Measurements from ENCODE around the gene PRR20G. TPM values are rescaled to one million over a fixed set of nuclear protein-coding genes. Genes with fewer than 3 reads are reported as not detected.

PRR20G gene
- total and polyA plus RNA-seq, 9 of the 15 experiments (the other 6 are each of a cell fraction or from before 2014, with no cell fraction given) = not detected

GRCh38 chr3:127264292-127264691 is 23.6 kb downstream of the PRR20G start:
- POLR2A ChIA-PET = interaction anchor here (0.6 kb wide), 1 partner anchor 58 kb away, joined by 3 read pairs; no protein-coding TSS in a partner anchor
- TF ChIP-seq ZNF655 (CRISPR knock-in tag; IDR thresholded peaks at IDR 0.05) (no peak), KLF6 (CRISPR knock-in tag; IDR thresholded peaks at IDR 0.05; ENCODE audit: borderline replicate concordance) (no peak), NFATC3 (IDR thresholded peaks at IDR 0.05) (no peak), GTF2E2 (tag; IDR thresholded peaks at IDR 0.05) (no peak), KAT2B (IDR thresholded peaks at IDR 0.05; ENCODE audit: low read depth, low read length) (no peak), CREB3L1 (IDR thresholded peaks at IDR 0.05; ENCODE audit: borderline replicate concordance, low read depth) (no peak), ZNF518B (CRISPR knock-in tag; IDR thresholded peaks at IDR 0.05) (no peak), CC2D1A (IDR thresholded peaks at IDR 0.05) (no peak), RREB1 (CRISPR knock-in tag; IDR thresholded peaks at IDR 0.05) (no peak), TAF1 (IDR thresholded peaks at IDR 0.05; ENCODE audit: control insufficient read depth, extremely low read depth, insufficient read depth, low read length, severe bottlenecking) (no peak)

More at GRCh38 chr3:127264292-127264691, 23.6 kb downstream of the PRR20G start:
- H3K9ac ChIP-seq (ENCODE audit: insufficient read depth in 1 of 2, low read depth in 2 of 2, low read length in 2 of 2) = no peak overlapping the region
- H3K27me3 ChIP-seq (ENCODE audit: control insufficient read depth in 2 of 2, insufficient read depth in 2 of 2, low read length in 2 of 2) = peaks cover 0 to 2% of the 10 kb centered on the region in 2 experiments; a peak in 1 of 5 replicates
- no peaks in the 10 kb centered on the region for H3K36me3 ChIP-seq (ENCODE audit: control insufficient read depth, insufficient read depth, low read length)
- H3K9me3 ChIP-seq (replicated peaks; ENCODE audit: control insufficient read depth, insufficient read depth, low read depth, low read length) = no peaks in the 10 kb centered on the region
- 0% methylated on average over 5 of the region's 5 CpGs for WGBS (ENCODE audit: insufficient coverage, low coverage, missing lambda C conversion rate)
- no peak overlapping the region for H3K4me2 ChIP-seq (ENCODE audit: insufficient read depth, low read length)
- BruUV-seq (replicated peaks) = no TSS peak
- H3K4me3 ChIP-seq = no peak overlapping the region
- H3K27ac ChIP-seq (ENCODE audit: extremely low read depth, low read depth, low read length) = no peak overlapping the region
- no peaks in the 10 kb centered on the region for H3K79me2 ChIP-seq (ENCODE audit: control insufficient read depth, insufficient read depth, low read length)
- no peak for DNase-seq (ENCODE audit: extremely low read depth in 1 of 4, low spot score in 3 of 4)
- no peaks in the 10 kb centered on the region for H3K9me1 ChIP-seq (ENCODE audit: control insufficient read depth, insufficient read depth, low read length)
- CTCF ChIA-PET (ENCODE audit: low intra/inter-chr PET ratio) = no interaction called here
- FAIRE-seq = no peak
- H3K4me1 ChIP-seq (replicated peaks in 1 of 2; ENCODE audit: control insufficient read depth in 2 of 2, insufficient read depth in 2 of 2, low read length in 2 of 2) = no peaks in the 10 kb centered on the region
- H4K20me1 ChIP-seq (replicated peaks; ENCODE audit: control insufficient read depth, insufficient read depth, low read length) = no peaks in the 10 kb centered on the region
- ATAC-seq = no peak
- H2AFZ ChIP-seq (ENCODE audit: low read depth, low read length) = no peak overlapping the region
- in situ Hi-C loops (cut with MboI) (no loop called here), intact Hi-C loops (cut with micrococcal nuclease) (no loop called here)
